CD1c-positive myeloid dendritic cell (primary cell): ENCODE measurements around the gene ARHGEF3.

Source experiments
- DNase-seq: peaks from one replicate; pipeline ENCODE4 v3.0.0-alpha.2; 2016; ENCODE audit errors: extremely low spot score

The ARHGEF3 gene

DNA sequence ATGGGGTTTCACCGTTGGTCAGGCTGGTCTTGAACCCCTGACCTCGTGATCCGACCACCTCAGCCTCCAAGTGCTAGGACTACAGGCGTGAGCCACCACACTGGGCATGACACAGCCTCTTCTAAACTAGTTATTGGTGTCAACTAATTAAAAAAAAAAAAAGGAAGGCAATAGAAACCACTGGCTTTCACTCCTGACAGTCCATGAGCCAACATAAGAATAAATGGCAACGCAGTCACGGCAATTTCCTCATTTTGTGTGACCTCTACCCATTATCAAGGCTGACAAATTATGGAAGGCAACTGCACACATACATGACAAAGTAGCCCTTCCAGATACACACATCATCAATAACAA is 5.9 kb downstream of the ARHGEF3 start:
- peak; percentile 81 for DNase-seq

DNA sequence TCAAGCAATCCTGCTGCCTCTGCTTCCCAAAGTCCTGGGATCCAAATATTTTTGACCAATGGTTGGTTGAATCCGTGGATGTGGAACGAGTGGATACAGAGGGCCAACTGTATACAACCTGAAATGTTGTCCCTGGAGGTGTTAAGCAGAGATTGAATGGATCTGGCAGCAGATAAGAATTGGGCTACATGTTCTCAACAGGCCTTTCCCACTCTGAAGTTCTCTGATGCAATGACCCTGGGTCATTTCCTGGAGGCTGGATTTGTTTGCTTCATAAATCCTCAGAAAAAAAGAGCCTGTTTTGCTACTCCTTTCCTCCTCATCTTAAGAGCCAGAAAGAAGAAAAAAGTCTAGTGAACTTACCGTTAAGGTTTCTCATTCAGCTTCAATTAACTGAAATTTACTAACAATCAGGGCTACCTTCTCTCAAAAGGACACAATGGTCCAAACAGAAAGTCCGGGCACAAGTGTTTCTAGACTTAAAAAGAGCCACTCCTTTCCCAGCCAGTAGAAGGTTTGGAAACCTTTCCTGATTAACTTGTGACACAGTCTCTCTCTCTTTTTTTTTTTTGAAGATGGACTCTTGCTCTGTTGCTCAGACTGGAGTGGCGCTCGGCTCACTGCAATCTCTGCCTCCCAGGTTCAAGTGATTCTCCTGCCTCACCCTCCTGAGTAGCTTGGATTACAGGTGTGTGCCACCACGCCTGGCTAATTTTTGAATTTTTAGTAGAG is 6.5 kb downstream of the ARHGEF3 start:
- DNase-seq, result peak; percentile 34

GRCh38 chr3:56792193-56792592 is 9.6 kb downstream of the ARHGEF3 start:
- DNase-seq, result peak; percentile 51

DNA sequence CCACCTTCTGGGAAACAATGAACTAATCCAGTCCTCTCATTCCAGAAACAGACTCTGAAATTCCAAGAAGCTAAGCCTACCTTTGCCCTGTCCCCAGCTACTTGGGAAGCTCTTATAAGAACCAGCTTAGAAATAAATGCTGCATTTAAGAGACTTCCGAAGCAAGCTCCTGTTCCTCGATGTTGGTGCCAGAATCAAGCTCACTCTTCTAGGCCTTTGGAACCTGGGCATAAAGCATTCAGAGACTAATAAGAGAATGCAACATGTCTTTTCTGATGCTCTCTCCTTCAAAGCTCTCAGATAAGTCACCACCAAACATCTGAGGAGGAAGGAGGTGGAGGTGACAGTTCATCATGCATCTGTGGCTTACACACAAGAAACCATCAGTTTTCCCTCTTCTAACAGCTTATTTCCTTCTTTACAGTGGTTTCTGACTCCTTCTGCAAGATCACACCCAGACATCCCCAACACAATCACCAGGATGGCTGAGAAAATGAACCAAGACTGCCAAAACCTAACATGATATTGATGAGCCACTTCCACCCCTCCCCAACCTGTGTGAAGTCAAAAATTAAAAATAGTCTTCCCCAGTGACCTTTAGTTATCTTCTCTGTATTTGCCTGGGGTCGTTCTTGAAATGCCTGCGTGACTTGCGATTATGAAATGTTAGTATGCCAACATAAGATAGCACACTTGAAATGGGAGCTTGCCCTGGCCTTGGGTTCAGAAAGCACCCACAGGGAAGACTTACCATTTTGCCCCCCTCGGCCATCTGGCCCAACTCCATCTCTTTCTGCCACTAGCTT is 11.5 kb downstream of the ARHGEF3 start:
- peak; percentile 12 for DNase-seq

DNA sequence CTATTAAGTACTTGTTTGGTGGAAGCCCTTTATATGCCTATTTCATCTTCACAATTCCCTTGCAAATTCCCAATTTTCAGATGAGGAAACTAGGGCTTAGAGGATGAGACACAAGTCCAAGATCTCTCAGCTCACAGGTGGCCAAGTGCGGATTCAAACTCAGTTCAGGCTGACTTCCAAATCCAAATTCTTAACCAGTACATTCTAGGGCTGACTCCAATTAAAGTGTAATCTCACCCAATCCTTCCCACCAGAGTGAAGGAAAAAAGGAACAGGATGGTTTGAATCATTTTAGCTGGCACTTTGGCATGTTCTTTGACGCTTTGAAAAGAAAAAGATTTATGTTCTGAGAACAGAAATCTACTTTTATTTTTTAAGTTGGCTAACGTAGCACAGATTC is 12.7 kb downstream of the ARHGEF3 start:
- no peak for DNase-seq

DNA sequence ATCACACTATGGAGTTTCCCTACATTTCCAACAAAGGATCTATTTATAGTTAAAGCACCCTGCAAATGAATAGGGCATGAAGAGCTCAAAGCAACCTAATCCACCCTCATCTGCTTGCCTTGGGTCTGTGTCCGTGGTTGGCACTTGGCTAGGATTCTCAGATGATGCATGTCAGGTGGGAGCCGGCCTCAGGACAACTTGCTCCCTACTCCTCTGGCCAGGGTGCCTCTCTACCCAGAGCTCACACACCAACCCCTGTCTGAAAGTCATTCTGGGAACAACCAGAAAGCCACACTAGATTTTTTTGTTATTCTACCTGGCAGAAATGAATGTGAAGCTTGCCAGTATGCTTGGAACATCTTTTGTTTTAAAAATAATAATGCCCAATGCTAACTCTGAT is 13.2 kb downstream of the ARHGEF3 start:
- DNase-seq, result no peak

GRCh38 chr3:56787784-56788256 is 13.9 kb downstream of the ARHGEF3 start:
- peak; percentile 38 for DNase-seq

GRCh38 chr3:56787258-56787775 is 14.4 kb downstream of the ARHGEF3 start:
- DNase-seq, result no peak

DNA sequence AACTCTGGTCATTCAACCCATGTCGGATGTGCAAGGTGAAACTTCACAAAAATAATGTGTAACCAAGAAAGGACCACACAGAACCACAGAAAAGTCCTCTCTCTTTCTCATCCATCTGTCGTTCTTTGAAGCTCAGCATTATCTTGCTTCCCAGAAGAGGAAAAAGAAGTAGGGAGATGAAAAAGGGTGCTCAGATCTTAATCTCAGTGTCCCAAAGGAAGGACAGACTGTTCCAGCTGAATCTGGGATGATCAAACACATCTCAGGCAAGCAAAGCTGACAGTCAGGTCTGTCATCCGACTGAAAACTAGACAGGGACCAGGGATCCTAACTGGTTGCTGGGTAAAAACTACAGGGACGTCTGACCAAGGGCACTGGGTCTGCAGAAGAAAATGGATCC is 16.2 kb downstream of the ARHGEF3 start:
- DNase-seq, result no peak

GRCh38 chr3:56784448-56785001 is 17.2 kb downstream of the ARHGEF3 start:
- peak; percentile 64 for DNase-seq

GRCh38 chr3:56783644-56784447 is 17.9 kb downstream of the ARHGEF3 start:
- peak; percentile 94 for DNase-seq

- DNase-seq, result peak; percentile 16
These were observed 18.8 kb downstream of the ARHGEF3 start for GRCh38 chr3:56782906-56783305.

DNA sequence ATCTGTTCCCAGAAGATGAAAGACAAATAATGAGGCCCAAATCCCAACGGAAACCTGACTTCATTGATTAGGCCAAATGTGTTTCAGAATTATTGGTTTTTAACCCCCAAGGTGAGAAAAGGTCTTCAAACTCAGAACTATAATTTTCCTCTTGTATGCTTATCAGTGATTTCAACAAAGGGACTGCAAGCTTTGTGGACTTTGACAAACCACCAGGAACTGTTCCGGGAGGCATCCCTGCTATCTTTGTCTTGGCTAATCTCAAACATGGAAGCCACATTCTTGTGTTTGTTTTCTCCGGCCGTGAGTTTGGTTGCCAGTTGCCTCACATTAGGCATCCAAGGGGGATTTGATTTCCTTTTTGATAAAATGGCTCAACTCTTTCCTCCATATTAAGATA is 19.5 kb downstream of the ARHGEF3 start:
- no peak for DNase-seq

DNA sequence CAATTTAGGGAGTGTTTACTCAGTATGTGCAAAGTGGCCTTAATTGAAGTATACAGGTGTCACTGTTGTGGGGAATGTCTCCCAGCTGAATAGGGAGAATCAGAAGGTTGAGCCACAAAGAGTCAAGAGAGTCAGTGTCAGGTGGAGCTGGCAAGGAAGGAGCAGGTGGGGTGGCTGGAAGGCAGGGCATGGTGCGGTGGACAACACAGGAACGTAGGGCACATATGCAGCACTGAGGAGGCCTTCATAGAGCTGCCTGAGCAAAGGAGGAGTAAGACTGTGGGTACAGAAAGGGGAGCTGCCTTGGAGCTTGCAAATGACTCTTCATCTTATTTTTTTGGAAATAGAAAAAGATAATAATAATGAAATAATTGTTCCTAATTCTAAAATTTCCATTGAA is 20.0 kb downstream of the ARHGEF3 start:
- DNase-seq, result no peak

DNA sequence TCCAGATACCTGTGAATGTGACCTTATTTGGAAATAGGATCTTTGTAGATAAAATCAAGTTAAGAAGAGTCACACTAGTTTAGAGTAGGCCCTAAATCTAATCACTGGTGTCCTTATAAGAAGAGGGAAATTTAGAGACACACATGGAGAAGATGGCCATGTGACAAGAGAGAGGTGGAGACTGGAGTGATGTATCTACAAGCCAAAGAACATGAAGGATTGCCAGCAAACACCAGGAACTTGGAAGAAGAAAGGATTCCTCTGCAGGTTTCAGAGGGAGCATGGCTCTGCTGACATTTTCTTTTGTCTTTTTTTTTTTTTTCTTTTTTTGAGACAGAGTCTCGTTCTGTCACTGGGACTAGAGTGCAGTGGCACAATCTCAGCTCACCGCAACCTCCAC is 20.8 kb downstream of the ARHGEF3 start:
- no peak for DNase-seq

DNA sequence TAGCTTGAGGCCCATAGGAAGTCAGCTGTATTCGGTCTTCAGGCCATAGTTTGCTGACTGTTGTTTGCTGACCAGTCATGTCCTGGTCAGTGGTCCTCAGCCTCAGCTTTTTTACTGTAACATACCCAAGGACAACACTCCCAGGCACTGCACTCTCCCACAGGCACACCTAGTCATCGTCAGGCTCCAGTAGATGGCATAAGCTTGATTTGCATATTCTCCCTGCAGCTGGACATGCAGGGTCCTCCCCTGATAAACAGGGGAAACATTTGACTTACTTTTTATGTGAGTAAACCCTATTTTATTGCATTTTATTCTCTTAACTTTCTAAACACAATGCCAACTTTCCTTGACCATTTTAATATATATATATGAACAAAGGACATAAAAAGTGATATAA is 22.9 kb downstream of the ARHGEF3 start:
- DNase-seq, result no peak

DNA sequence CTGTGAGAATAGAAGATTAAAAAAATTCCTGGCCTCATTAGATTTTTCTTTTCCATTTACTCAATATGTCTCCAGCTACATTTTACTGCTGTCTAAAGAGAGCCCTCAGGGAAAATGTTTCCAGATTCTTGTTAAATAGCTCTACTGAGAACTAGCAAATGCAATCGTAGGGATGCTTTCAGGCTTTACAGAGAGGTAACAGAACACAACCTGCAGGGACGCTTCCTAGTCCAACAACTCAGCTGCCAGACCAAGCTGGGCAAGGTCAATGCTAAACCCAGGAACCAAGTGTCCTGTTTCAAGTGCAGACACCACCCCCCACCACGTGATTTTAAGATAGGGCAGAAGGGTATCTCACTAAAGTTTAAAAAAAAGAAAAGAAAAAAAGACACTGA is 25.2 kb downstream of the ARHGEF3 start:
- DNase-seq, result no peak

DNA sequence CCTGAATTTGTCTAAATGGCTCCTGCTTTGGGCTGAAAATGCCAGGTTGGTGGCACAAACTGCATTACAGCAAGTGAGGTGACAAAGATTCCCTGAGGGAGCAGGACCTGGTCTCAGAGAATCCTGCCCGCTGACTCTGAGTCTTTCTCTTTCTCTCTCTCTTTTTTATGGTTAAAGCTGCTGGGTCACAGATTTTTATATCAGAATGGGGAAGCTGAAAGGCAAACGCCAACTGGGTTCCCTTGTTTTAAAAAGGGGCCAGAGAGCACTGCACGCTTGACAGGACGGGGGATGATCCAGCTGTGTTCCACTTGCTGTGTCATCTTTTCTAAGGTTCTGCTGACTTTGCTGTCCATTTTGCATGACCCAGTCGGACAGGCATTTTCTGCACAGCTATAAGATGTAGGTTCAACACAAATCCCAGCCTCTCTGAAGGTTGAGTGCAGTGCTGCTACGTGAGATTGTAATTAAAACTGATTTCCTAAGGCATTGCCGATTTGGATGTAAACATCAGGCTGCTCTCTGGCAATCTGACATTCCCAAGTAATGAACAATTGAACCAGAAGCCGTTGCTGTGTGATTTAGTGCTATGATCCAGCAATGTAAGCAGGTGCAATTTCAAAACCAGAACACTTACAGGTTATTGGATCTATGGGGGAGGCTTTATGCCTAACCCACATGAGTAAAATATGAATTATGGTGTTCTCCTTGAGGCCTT is 25.8 kb downstream of the ARHGEF3 start:
- peak; percentile 49 for DNase-seq

- no peak for DNase-seq
These were observed 26.3 kb downstream of the ARHGEF3 start for GRCh38 chr3:56775445-56775837.

DNA sequence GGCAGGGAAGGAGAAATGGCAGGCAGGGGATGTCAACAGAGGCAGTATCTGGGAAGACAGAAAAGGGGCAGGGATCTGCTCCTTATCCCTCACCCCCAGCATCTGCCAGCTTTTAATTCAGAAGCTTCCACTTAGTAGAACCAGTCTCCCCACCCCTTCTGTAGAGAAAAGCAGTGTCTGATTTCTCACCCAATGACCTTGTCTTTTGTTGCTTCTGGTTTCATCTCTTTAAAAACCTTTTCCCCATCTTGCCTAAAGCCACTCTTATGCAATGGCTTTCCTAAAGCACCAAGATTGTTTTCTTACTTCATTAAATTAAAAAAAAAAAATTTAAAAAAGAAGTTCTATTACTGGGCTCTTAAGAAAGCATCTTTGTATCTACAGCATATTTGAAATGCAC is 27.8 kb downstream of the ARHGEF3 start:
- no peak for DNase-seq
